Measurements from ENCODE around the gene FOLR2.

GRCh38 chr11:72251614-72252013, 35.0 kb downstream of the FOLR2 start:
- no peak for TF ChIP-seq ZNF274 (IDR thresholded peaks at IDR 0.05; ENCODE audit: low read depth, low read length)
- TF ChIP-seq YY1 (IDR thresholded peaks at IDR 0.05; ENCODE audit: insufficient read depth, insufficient read length) = no peak

Data from NT2/D1 (cell line).